Measurements from ENCODE around the gene AQP12B.

AQP12B gene

GRCh38 chr2:240628808-240629618, 53.7 kb downstream of the AQP12B start:
- no peak overlapping the region for H2AFZ ChIP-seq (ENCODE audit: low read depth, low read length)
- no peaks in the 10 kb centered on the region for H3K79me2 ChIP-seq (ENCODE audit: low read length)
- no peak overlapping the region for H3K4me2 ChIP-seq (ENCODE audit: low read length)
- H3K36me3 ChIP-seq (replicated peaks; ENCODE audit: low read depth, low read length), result no peaks in the 10 kb centered on the region
- TF ChIP-seq EZH2phosphoT487 (IDR thresholded peaks at IDR 0.05; ENCODE audit: low read depth) (no peak), CTCF (IDR thresholded peaks at IDR 0.05; ENCODE audit: low read depth, low read length) (no peak)
- no peak overlapping the region for H3K4me3 ChIP-seq (ENCODE audit: low read length)
- H3K4me1 ChIP-seq (ENCODE audit: low read length), result peaks cover 16% of the 10 kb centered on the region
- H4K20me1 ChIP-seq (ENCODE audit: insufficient read depth, low read length), result no peaks in the 10 kb centered on the region
- H3K27ac ChIP-seq (ENCODE audit: low read length), result no peak overlapping the region
- H3K27me3 ChIP-seq (ENCODE audit: low read depth, low read length), result no peaks in the 10 kb centered on the region
- H3K9ac ChIP-seq (ENCODE audit: low read length), result no peak overlapping the region
- H3K9me3 ChIP-seq (ENCODE audit: insufficient read depth, low read length), result no peaks in the 10 kb centered on the region

GRCh38 chr2:240628507-240628807, 54.2 kb downstream of the AQP12B start:
- H4K20me1 ChIP-seq (ENCODE audit: insufficient read depth, low read length), result no peaks in the 10 kb centered on the region
- no peak for TF ChIP-seq CTCF (IDR thresholded peaks at IDR 0.05; ENCODE audit: low read depth, low read length)

GRCh38 chr2:240627736-240628506, 54.8 kb downstream of the AQP12B start:
- peaks cover 16% of the 10 kb centered on the region for H3K4me1 ChIP-seq (ENCODE audit: low read length)
- H3K27ac ChIP-seq (ENCODE audit: low read length), result no peak overlapping the region

More at GRCh38 chr2:240628507-240628807, 54.2 kb downstream of the AQP12B start:
- Histone ChIP-seq H3K79me2 (ENCODE audit: low read length) (no peaks in the 10 kb centered on the region), H3K4me1 (ENCODE audit: low read length) (peaks cover 16% of the 10 kb centered on the region), H3K9me3 (ENCODE audit: insufficient read depth, low read length) (no peaks in the 10 kb centered on the region), H2AFZ (ENCODE audit: low read depth, low read length) (no peak overlapping the region), H3K36me3 (replicated peaks; ENCODE audit: low read depth, low read length) (no peaks in the 10 kb centered on the region), H3K27me3 (ENCODE audit: low read depth, low read length) (no peaks in the 10 kb centered on the region), H3K9ac (ENCODE audit: low read length) (no peak overlapping the region), H3K4me2 (ENCODE audit: low read length) (no peak overlapping the region), H3K4me3 (ENCODE audit: low read length) (no peak overlapping the region), H3K27ac (ENCODE audit: low read length) (no peak overlapping the region)

More at GRCh38 chr2:240627736-240628506, 54.8 kb downstream of the AQP12B start:
- no peak overlapping the region for H3K4me2 ChIP-seq (ENCODE audit: low read length)
- no peaks in the 10 kb centered on the region for H3K9me3 ChIP-seq (ENCODE audit: insufficient read depth, low read length)
- H3K79me2 ChIP-seq (ENCODE audit: low read length), result no peaks in the 10 kb centered on the region
- H3K36me3 ChIP-seq (replicated peaks; ENCODE audit: low read depth, low read length), result no peaks in the 10 kb centered on the region
- H4K20me1 ChIP-seq (ENCODE audit: insufficient read depth, low read length), result no peaks in the 10 kb centered on the region
- TF ChIP-seq EZH2phosphoT487 (IDR thresholded peaks at IDR 0.05; ENCODE audit: low read depth), result no peak
- TF ChIP-seq CTCF (IDR thresholded peaks at IDR 0.05; ENCODE audit: low read depth, low read length), result no peak
- no peaks in the 10 kb centered on the region for H3K27me3 ChIP-seq (ENCODE audit: low read depth, low read length)
- H2AFZ ChIP-seq (ENCODE audit: low read depth, low read length), result no peak overlapping the region
- H3K4me3 ChIP-seq (ENCODE audit: low read length), result no peak overlapping the region
- no peak overlapping the region for H3K9ac ChIP-seq (ENCODE audit: low read length)

Data from OCI-LY3 (cell line).